H1 (cell line): ENCODE measurements around the gene NAPA. TPM values are rescaled to one million over a fixed set of nuclear protein-coding genes. Genes with fewer than 3 reads are reported as not detected.
A peak's percentile ranks its signal among the peaks of the same experiment; 100 is the strongest.

ENCODE experiments used
- CTCF ChIA-PET: fragments of 300-600 bp; sonication (Branson Sonifier 250); formaldehyde crosslinking; loops from one replicate; lab custom pipeline; 2021; ENCODE audit not compliant: partially characterized antibody; lab: Charles Lee
- POLR2A ChIA-PET: fragments of 300-600 bp; sonication (Branson Sonifier 250); formaldehyde crosslinking; loops from one replicate; lab custom pipeline; 2021; ENCODE audit warnings: inconsistent platforms; ENCODE audit not compliant: partially characterized antibody; lab: Charles Lee
- DNase-seq, 2 experiments: peaks; one replicate each; pipeline versions ENCODE4 v3.0.0 to v3.0.0-alpha.2; 2010 to 2022; ENCODE audit warnings: low spot score in 2 of 2, low read depth in 1 of 2, mixed read lengths in 1 of 2
- FAIRE-seq: peaks from 2 replicates; lab custom pipeline; 2011; peaks lifted over from hg19 to GRCh38; lab: Jason Lieb, UNC
- H2AFZ ChIP-seq: 2 replicates; pipeline ENCODE4 v1.8.1; 2012; ENCODE audit warnings: low read length, inconsistent platforms
- H2AK5ac ChIP-seq: 2 replicates; pipeline ENCODE4 v1.6.1; 2013; ENCODE audit warnings: low read depth, low read length
- H2BK120ac ChIP-seq: replicated peaks from 2 replicates; pipeline ENCODE3; 2013; ENCODE audit warnings: low read depth, low read length, inconsistent platforms
- H2BK12ac ChIP-seq: 2 replicates; pipeline ENCODE4 v1.6.1; 2013; ENCODE audit warnings: low read depth, low read length
- H2BK15ac ChIP-seq: 2 replicates; pipeline ENCODE4 v1.6.1; 2013; ENCODE audit warnings: low read length
- H2BK20ac ChIP-seq: 2 replicates; pipeline ENCODE4 v1.6.1; 2013; ENCODE audit warnings: low read length
- H2BK5ac ChIP-seq: 2 replicates; pipeline ENCODE4 v1.6.1; 2013; ENCODE audit warnings: low read depth, low read length
- H3K14ac ChIP-seq: 2 replicates; pipeline ENCODE4 v1.6.1; 2013; ENCODE audit warnings: inconsistent platforms; ENCODE audit not compliant: insufficient read length
- H3K18ac ChIP-seq: 2 replicates; pipeline ENCODE4 v1.6.1; 2013; ENCODE audit warnings: low read length; ENCODE audit errors: extremely low read depth
- H3K23ac ChIP-seq: 2 replicates; pipeline ENCODE4 v1.6.1; 2013; ENCODE audit warnings: inconsistent platforms; ENCODE audit not compliant: insufficient read length
- H3K23me2 ChIP-seq: 2 replicates; pipeline ENCODE4 v1.6.1; 2013; ENCODE audit warnings: low read depth, low read length
- H3K27ac ChIP-seq: 2 replicates; pipeline ENCODE4 v1.6.1; 2011; ENCODE audit warnings: low read depth, low read length, inconsistent platforms
- H3K27me3 ChIP-seq, 4 experiments: replicated peaks in 1 of 4; 1 replicate in 1 of 4; 2 replicates in 3 of 4; pipeline versions ENCODE4 v1.6.1 to v1.8.1; 2011 to 2013; ENCODE audit warnings: low read length in 3 of 4, mild to moderate bottlenecking in 3 of 4, inconsistent platforms in 2 of 4, mixed read lengths in 2 of 4, moderate library complexity in 1 of 4; ENCODE audit not compliant: control insufficient read depth in 3 of 4, insufficient read depth in 3 of 4; ENCODE audit errors: extremely low read depth in 1 of 4
- H3K36me3 ChIP-seq, 4 experiments: 2 replicates each; pipeline versions ENCODE4 v1.6.1 to v1.8.1; 2011 to 2013; ENCODE audit warnings: mild to moderate bottlenecking in 4 of 4, low read length in 3 of 4, moderate library complexity in 2 of 4, control low read depth in 1 of 4, inconsistent platforms in 1 of 4; ENCODE audit not compliant: insufficient read depth in 4 of 4, control insufficient read depth in 2 of 4
- H3K4ac ChIP-seq: replicated peaks from 2 replicates; pipeline ENCODE3; 2013; ENCODE audit warnings: low read length, low read depth, mixed read lengths, inconsistent platforms; ENCODE audit not compliant: insufficient read length
- H3K4me1 ChIP-seq, 4 experiments: replicated peaks in 1 of 4; 1 replicate in 1 of 4; 2 replicates in 3 of 4; pipeline versions ENCODE4 v1.6.1 to v1.8.1; 2011 to 2013; ENCODE audit warnings: low read length in 3 of 4, inconsistent platforms in 2 of 4, mixed read lengths in 1 of 4; ENCODE audit not compliant: insufficient read depth in 4 of 4, control insufficient read depth in 3 of 4
- H3K4me2 ChIP-seq, 2 experiments: 2 replicates each; pipeline versions ENCODE4 v1.6.1 to v1.8.1; 2011 to 2013; ENCODE audit warnings: low read depth in 2 of 2, low read length in 2 of 2, control low read depth in 1 of 2, inconsistent platforms in 1 of 2, mild to moderate bottlenecking in 1 of 2; ENCODE audit not compliant: insufficient read depth in 1 of 2
- H3K4me3 ChIP-seq, 4 experiments: fragments of 200-600, 300-600 bp in 1 of 4; sonication (generic), shearing (Covaris generic), sonication (Bioruptor Twin) in 1 of 4; 2 replicates each; pipeline versions ENCODE4 v1.5.1 to v1.8.1; 2011 to 2016; ENCODE audit warnings: low read length in 4 of 4, low read depth in 3 of 4, control low read depth in 2 of 4, inconsistent platforms in 2 of 4, mild to moderate bottlenecking in 2 of 4, mixed read lengths in 1 of 4, moderate library complexity in 1 of 4; ENCODE audit not compliant: insufficient read depth in 2 of 4; ENCODE audit errors: extremely low read depth in 1 of 4
- H3K56ac ChIP-seq: replicated peaks from 2 replicates; pipeline ENCODE3; 2013; ENCODE audit warnings: low read depth, mild to moderate bottlenecking, mixed read lengths, low read length, inconsistent platforms; ENCODE audit not compliant: insufficient read length
- H3K79me1 ChIP-seq: 2 replicates; pipeline ENCODE4 v1.6.1; 2013; ENCODE audit warnings: low read depth, low read length, control low read depth
- H3K79me2 ChIP-seq, 2 experiments: 2 replicates each; pipeline versions ENCODE4 v1.6.1 to v1.8.1; 2012 to 2013; ENCODE audit warnings: low read length in 2 of 2, mild to moderate bottlenecking in 2 of 2, inconsistent platforms in 1 of 2; ENCODE audit not compliant: insufficient read depth in 2 of 2, control insufficient read depth in 1 of 2
- H3K9ac ChIP-seq, 4 experiments: replicated peaks in 1 of 4; 1 replicate in 1 of 4; 2 replicates in 3 of 4; pipeline versions ENCODE4 v1.6.1 to v1.8.1; 2011 to 2013; ENCODE audit warnings: low read depth in 3 of 4, low read length in 3 of 4, control low read depth in 2 of 4, mild to moderate bottlenecking in 2 of 4, moderate library complexity in 2 of 4, inconsistent platforms in 1 of 4; ENCODE audit errors: extremely low read depth in 1 of 4
- H3K9me3 ChIP-seq, 2 experiments: 2 replicates each; pipeline versions ENCODE4 v1.6.1 to v1.8.1; 2012 to 2013; ENCODE audit warnings: mild to moderate bottlenecking in 2 of 2, moderate library complexity in 2 of 2, control low read depth in 1 of 2, inconsistent platforms in 1 of 2, low read depth in 1 of 2, low read length in 1 of 2, mixed read lengths in 1 of 2; ENCODE audit not compliant: insufficient read depth in 2 of 2
- H4K20me1 ChIP-seq, 2 experiments: replicated peaks in 1 of 2; 2 replicates each; pipeline versions ENCODE3 to v1.8.1; 2011 to 2013; ENCODE audit warnings: inconsistent platforms in 2 of 2, low read length in 2 of 2, mild to moderate bottlenecking in 1 of 2; ENCODE audit not compliant: insufficient read depth in 2 of 2, control insufficient read depth in 1 of 2
- H4K5ac ChIP-seq: 2 replicates; pipeline ENCODE4 v1.6.1; 2013; ENCODE audit warnings: low read length, low read depth, mixed read lengths, inconsistent platforms; ENCODE audit not compliant: insufficient read length
- H4K8ac ChIP-seq: 2 replicates; pipeline ENCODE4 v1.8.0; 2013; ENCODE audit warnings: mild to moderate bottlenecking, moderate library complexity, low read length, inconsistent platforms; ENCODE audit not compliant: insufficient read depth; ENCODE audit errors: extremely low read depth
- H4K91ac ChIP-seq: replicated peaks from 2 replicates; pipeline ENCODE3; 2013; ENCODE audit warnings: low read length, mixed read lengths, inconsistent platforms; ENCODE audit not compliant: insufficient read length
- CTCF ChIP-seq, 3 experiments: IDR thresholded peaks; 1 replicate in 2 of 3; 2 replicates in 1 of 3; pipeline versions ENCODE4 v1.5.1 to v1.6.1; 2011; ENCODE audit warnings: low read length in 3 of 3, mild to moderate bottlenecking in 3 of 3, inconsistent platforms in 2 of 3, low read depth in 1 of 3, moderate library complexity in 1 of 3; ENCODE audit not compliant: insufficient read depth in 1 of 3; ENCODE audit errors: control extremely low read depth in 1 of 3
- EP300 ChIP-seq, 2 experiments: IDR thresholded peaks; 1 replicate in 1 of 2; 2 replicates in 1 of 2; pipeline ENCODE4 v1.6.1; 2011 to 2012; ENCODE audit warnings: low read depth in 2 of 2, low read length in 2 of 2, mild to moderate bottlenecking in 2 of 2, borderline replicate concordance in 1 of 2, inconsistent platforms in 1 of 2, moderate library complexity in 1 of 2
- RAD21 ChIP-seq, 2 experiments: IDR thresholded peaks in 1 of 2; conservative IDR thresholded peaks in 1 of 2; 2 replicates each; pipeline ENCODE4 v1.6.1; 2011; ENCODE audit warnings: low read depth in 2 of 2, low read length in 2 of 2, improper control_type of control experiment in 1 of 2, inconsistent platforms in 1 of 2, mild to moderate bottlenecking in 1 of 2, moderate library complexity in 1 of 2
- WGBS, 2 experiments: shearing (Covaris generic) in 1 of 2; methylation state at CpG; one replicate each; pipeline versions ENCODE4 v1.1.6 to v1.1.7; 2013 to 2015; ENCODE audit warnings: low lambda C conversion rate in 2 of 2, mixed read lengths in 2 of 2, inconsistent platforms in 1 of 2, low coverage in 1 of 2, missing lambda C conversion rate in 1 of 2; ENCODE audit not compliant: insufficient replicate concordance in 2 of 2, insufficient coverage in 1 of 2, insufficient read length in 1 of 2; ENCODE audit errors: extremely low coverage in 1 of 2, missing lambda C conversion rate in 1 of 2; 5-methylcytosine and 5-hydroxymethylcytosine counted together
- polyA plus RNA-seq, 7 experiments: library from polyadenylated mRNA; depleted of rRNA in 3 of 7; stranded (reverse) in 5 of 7; unstranded in 2 of 7; fragments of >200 nt in 5 of 7; fragments of 200-250 nt in 2 of 7; gene quantifications; 1 replicate in 5 of 7; 2 replicates in 1 of 7; 4 replicates in 1 of 7; pipeline versions ENCODE4 v1.2.1 to v1.2.3, GENCODE V29; 2011 to 2013; ENCODE audit warnings: missing spikeins in 2 of 7, mixed read lengths in 2 of 7
- total RNA-seq: library from RNA; stranded (reverse); fragmentation: NEBNext Ultra II Directional; extraction: Animal tissue kit (Norgen Biotek cat#: 25700); gene quantifications from 2 replicates; pipeline ENCODE4 v1.2.1, GENCODE V29; 2021

Gene NAPA
- total and polyA plus RNA-seq, 2 of the 8 experiments (the other 6 are each of a cell fraction or from before 2014, with no cell fraction given), result 58.5 to 78.2 TPM

DNA sequence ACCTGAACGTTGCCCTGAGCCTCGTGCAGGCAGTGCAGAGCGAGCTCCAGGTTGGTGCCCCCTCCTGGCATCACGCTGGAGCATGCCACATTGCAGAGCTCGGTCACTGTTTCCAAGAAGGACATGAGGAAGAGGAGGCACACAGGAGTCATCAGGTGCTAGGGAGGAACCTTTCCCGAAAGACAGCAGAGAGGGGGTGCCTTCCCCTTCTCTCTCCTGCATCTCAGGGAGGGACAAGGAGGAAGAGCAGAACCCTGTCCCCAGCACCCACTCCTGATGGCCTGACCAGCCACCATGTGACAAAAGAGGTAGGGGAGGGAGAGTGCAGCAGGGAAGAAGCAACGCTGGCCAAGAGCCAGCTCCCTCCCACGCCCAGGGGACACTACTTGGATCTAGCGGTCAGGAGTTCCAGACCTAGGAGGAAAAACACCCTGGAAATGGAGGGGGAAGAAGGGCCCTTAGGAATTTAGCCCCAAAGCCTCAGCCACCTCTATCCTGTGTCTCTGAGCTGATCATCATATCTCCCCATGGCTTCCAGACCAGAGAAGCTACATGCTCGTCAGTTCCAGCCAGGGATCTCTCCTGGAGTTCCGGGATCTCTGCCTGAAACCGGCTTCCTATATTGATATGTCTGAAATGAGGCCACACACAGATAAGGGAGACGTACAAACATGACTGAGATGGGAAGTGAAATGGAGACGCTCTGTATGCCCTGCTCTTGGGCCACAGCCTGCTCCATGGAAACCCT, 17.0 kb upstream of the NAPA start:
- H3K56ac ChIP-seq, result no peak overlapping the region
- H3K9ac ChIP-seq, result no peak overlapping the region
- no peak overlapping the region for H2BK20ac ChIP-seq
- CTCF ChIA-PET, result interaction anchor here (0.8 to 6.3 kb wide), 11 partner anchors 9 to 175 kb away, joined by 3 to 37 read pairs (median 6); no protein-coding TSS in a partner anchor
- H2BK5ac ChIP-seq, result no peak overlapping the region
- no peaks in the 10 kb centered on the region for H3K79me2 ChIP-seq
- no peak for FAIRE-seq
- H2BK15ac ChIP-seq, result no peak overlapping the region; the same call in 1 of the 2 replicates
- H2AFZ ChIP-seq, result peak overlapping the region; percentile 72; the same call in 1 of the 2 replicates
- no peaks in the 10 kb centered on the region; a peak in 1 of 4 replicates for H3K9me3 ChIP-seq
- no peak for DNase-seq
- peak overlapping the region; percentile 4; the same call in 1 of the 2 replicates for H4K8ac ChIP-seq
- no peak overlapping the region for H2BK120ac ChIP-seq
- no peak overlapping the region for H3K4me3 ChIP-seq
- H3K4me1 ChIP-seq, result no peaks in the 10 kb centered on the region
- peak in 1 of 2 experiments; percentile 16; a peak in 1 of 4 replicates for TF ChIP-seq RAD21 (IDR thresholded peaks at IDR 0.05 in 1 of 2, conservative IDR thresholded peaks at IDR 0.05 in 1 of 2; ENCODE audit: low read depth in 2 of 2, low read length in 2 of 2)
- TF ChIP-seq EP300 (IDR thresholded peaks at IDR 0.05; ENCODE audit: borderline replicate concordance in 1 of 2, low read depth in 2 of 2, low read length in 2 of 2), result no peak
- TF ChIP-seq CTCF (IDR thresholded peaks at IDR 0.05; ENCODE audit: control extremely low read depth in 1 of 3, insufficient read depth in 1 of 3, low read depth in 1 of 3, low read length in 3 of 3), result peak in 2 of 3 experiments; percentile 12 to 26; a peak in 3 of 4 replicates
- TF ChIP-seq, all 59 proteins: peak for 2
- H3K18ac ChIP-seq, result no peak overlapping the region
- H4K20me1 ChIP-seq, result no peaks in the 10 kb centered on the region
- no peak overlapping the region for H2AK5ac ChIP-seq
- no peak overlapping the region; the same call in 1 of the 2 replicates for H2BK12ac ChIP-seq
- H3K23me2 ChIP-seq, result no peaks in the 10 kb centered on the region
- H3K36me3 ChIP-seq, result no peaks in the 10 kb centered on the region
- H3K79me1 ChIP-seq, result no peaks in the 10 kb centered on the region
- H3K4me2 ChIP-seq, result no peak overlapping the region
- H3K27ac ChIP-seq, result no peak overlapping the region; the same call in 1 of the 2 replicates
- H3K27me3 ChIP-seq, result no peaks in the 10 kb centered on the region; a peak in 1 of 7 replicates
- H3K14ac ChIP-seq, result no peak overlapping the region
- no peak overlapping the region for H4K5ac ChIP-seq
- POLR2A ChIA-PET, result interaction anchor here (1.0 to 2.4 kb wide), 4 partner anchors 8 to 16 kb away, joined by 4 to 6 read pairs (median 4); no protein-coding TSS in a partner anchor
- no peak overlapping the region for H4K91ac ChIP-seq
- WGBS, 2 experiments, result 80% methylated on average over 14 of the region's 14 CpGs; no CpG with 5 or more reads in 1 of the 2 experiments
- H3K23ac ChIP-seq, result no peak overlapping the region
- no peak overlapping the region for H3K4ac ChIP-seq
